Measurements from ENCODE around the gene NFYB.
"Not testable (repeated sequence)": the region's sequence is repeated elsewhere in the genome, so short reads cannot be mapped to it uniquely, and the experiment has no call there.

NFYB gene

DNA sequence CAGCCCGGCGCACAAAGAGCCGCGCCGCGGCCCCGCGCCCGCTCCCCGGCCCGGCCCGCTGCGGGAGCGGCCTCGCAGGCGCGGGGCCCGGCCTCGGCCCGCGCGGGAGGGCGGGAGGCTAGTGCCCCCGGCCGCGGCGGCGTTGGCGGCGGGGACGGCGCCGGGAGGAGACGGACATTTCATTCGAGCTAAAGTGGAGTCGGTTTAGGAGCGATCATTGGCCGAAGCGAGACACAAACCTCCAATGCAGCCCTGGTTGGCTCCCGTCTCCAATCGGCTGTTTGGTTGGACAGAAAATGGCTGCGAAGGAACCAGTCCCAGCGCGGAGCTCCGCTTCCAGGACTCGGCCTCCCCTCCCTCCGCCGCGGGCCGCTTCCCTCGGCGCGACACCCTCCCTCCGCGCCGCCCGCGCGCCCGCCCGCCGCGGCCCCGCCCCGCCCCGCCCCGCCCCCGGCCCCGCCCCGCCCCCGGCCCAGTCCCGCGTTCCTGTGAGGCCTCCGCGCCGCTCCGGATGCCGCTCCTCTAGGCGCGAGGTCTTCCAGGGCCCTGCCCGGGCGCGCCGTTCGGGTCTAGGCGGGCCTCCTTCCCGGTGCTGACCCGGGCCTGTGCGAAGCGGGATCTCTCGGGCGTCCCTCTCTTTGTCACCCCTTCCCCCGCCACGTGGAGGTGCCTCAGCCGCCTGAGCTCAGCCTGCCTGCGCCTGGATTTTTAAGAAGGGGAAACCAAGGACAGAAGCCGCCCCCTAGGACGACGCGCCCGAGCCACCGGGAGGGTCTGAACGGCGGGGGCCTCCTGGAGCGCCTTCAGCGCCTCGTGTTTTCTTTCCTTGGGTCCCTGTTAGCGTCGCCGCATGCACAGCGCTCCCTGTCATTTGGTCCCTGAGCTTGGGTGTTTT is at the start of gene NFYB:
Gene NFYB (minus strand): TSS at position 309 of the 895 bp plus-strand sequence. CDS start 2,757 bp downstream, outside the sequence.
- peak; percentile 88 for DNase-seq

GRCh38 chr12:104187446-104188155 is 49.6 kb upstream of the NFYB start:
- no peak for DNase-seq

DNA sequence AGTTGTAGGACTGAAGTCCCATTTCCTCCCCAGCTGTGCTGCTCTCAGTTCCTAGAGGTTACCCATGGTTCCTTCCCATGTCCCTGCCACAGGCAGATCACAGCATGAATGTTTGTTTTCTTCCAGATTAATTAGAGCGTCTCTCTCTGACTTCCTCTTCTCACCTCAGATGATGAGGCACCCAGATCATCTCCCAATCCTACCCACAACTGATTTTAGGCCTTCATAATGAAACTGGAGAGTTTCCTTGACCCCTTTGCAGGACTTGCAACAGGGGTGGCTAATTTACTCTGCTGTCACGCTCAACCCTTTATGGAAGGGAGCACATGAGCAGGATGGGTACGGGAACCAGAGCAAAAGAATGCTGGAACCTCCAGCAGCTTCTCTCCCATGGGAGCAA is 45.4 kb upstream of the NFYB start:
- DNase-seq, result no peak

DNA sequence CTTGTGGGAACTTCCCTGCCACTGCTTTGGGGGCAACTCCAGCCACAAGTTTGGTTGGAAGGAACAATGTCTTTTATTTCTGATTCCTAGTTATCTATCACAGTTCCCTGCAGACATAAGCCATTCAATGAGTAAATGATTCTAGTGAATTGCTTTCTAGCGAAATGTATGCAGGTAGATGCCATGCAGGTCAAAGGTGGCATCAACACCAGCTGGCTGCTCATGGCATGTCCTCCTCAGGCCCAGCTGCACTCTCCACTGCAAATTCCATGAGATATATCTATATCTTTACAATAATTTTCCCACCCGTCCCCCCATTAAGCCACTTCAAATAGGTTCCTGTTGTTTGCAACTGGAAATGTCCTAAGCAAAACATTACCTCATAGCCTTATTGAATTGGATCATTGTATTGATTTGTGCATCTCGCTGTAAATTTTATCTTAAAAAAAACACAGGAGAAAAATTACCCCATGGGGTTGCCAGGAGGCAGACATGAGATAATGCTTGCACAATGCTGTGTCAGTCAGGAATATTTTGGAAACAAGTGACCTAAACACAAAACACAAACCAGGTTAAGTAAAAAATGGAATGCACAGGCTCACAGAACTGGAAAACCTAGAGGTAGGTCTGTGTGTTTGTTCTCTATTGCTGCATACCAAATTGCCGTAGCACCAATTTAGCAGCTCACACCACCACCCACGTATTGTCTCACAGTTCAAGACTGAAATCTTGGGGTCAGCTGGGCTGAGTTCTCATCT is 44.8 kb upstream of the NFYB start:
- DNase-seq, result no peak

DNA sequence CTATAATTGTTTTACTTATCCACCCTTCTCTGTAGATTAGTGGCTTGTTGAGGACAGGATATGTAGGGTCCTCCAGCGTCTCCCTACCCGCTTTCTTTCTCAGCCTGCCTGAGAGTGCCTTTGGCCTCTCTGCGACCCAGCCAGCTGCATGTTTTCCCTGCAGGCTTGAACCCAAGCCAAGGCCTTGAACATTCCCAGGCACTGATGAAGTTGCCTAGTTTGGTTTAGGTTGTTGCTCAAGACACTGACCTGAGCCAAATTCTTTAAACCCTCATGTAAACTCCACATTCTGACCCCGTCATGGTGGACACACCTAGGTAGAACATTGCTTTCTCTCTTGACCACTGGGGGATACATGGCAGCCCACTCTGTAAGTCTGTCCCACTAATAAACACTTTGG is 44.1 kb upstream of the NFYB start:
- no peak for DNase-seq

GRCh38 chr12:104181313-104181712 is 43.3 kb upstream of the NFYB start:
- DNase-seq, result no peak

GRCh38 chr12:104180374-104180773 is 42.4 kb upstream of the NFYB start:
- DNase-seq, result no peak

GRCh38 chr12:104177663-104178501 is 39.9 kb upstream of the NFYB start:
- DNase-seq, result no peak

- no peak for DNase-seq
These were observed 39.3 kb upstream of the NFYB start for GRCh38 chr12:104177336-104177662.

DNA sequence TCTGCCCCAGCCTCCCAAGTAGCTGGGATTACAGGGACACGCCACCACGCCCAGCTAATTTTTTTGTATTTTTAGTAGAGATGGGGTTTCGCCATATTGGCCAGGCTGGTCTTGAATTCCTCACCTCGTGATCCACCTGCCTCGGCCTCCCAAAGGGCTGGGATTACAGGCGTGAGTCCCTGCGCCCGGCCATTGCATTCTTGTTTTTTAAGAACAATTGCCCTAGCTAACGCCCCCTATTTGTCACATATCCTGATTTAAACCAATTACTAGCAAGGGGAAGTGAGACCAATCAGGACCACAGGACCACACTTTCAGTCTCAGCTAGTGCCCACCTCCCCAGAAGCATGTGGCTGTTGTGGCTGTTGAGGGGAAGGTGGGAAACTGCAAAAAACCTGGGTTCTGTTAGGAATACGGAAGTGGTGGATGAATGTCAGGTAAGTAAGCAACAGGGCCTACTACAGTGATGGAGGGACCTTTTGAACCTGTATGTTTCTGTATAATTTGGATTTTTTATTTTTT is 37.8 kb upstream of the NFYB start:
- no peak for DNase-seq

DNA sequence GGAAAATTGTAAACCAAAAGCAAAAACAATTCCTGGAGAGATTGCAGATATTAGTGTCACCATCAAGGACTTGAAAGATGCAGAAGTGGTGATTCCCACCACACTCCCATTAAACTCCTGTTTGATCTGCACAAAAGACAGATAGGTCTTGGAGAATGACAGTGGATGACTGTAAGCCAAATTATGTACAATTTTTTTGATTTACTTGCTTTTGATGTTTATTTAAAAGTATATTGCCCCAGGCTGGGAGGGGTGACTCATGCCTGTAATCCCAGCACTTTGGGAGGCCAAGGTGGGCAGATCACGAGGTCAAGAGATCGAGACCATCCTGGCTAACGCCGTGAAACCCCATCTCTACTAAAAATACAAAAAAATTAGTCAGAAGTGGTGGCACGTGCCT is 35.8 kb upstream of the NFYB start:
- DNase-seq, result not testable (repeated sequence)

DNA sequence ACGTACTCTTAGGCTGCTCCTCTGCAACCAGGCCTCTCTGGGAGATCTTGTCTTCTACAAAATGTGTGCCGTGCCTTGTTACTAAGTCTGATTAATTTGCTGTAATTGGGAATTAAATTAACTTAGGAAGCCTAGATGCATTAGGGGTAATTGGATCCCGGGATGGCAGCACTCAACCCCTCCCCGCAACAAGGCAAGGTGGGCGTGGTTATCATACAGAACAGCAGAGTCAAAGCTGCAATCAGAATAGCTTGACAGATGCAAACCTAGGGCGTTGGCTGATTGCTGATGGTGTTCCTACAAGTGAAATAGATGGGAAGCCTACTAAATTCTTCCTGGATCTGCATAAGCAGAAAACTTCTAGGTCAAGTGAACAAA is 34.5 kb upstream of the NFYB start:
- no peak for DNase-seq

- no peak for DNase-seq
These were observed 34.0 kb upstream of the NFYB start for GRCh38 chr12:104171785-104172569.

- no peak for DNase-seq
These were observed 30.6 kb upstream of the NFYB start for GRCh38 chr12:104168596-104168995.

GRCh38 chr12:104167519-104168458 is 29.8 kb upstream of the NFYB start:
- no peak for DNase-seq

GRCh38 chr12:104166465-104166864 is 28.5 kb upstream of the NFYB start:
- DNase-seq, result no peak

- no peak for DNase-seq
These were observed 27.8 kb upstream of the NFYB start for GRCh38 chr12:104165801-104166200.

GRCh38 chr12:104164634-104165033 is 26.6 kb upstream of the NFYB start:
- DNase-seq, result no peak

- no peak for DNase-seq
These were observed 25.6 kb upstream of the NFYB start for GRCh38 chr12:104163631-104164030.

- not testable (repeated sequence) for DNase-seq
These were observed 25.0 kb upstream of the NFYB start for GRCh38 chr12:104163028-104163427.
